ENCODE results near the gene MTRF1.

The MTRF1 gene

GRCh38 chr13:41263261-41263971 is at the start of gene MTRF1:
Gene MTRF1 (minus strand): TSS chr13:41263576. CDS start chr13:41260907, 2,669 bp downstream.
- DNase-seq (ENCODE audit: low read depth): peak; percentile 52

GRCh38 chr13:41313117-41313516 is 49.7 kb upstream of the MTRF1 start:
- DNase-seq (ENCODE audit: low read depth): no peak

DNA sequence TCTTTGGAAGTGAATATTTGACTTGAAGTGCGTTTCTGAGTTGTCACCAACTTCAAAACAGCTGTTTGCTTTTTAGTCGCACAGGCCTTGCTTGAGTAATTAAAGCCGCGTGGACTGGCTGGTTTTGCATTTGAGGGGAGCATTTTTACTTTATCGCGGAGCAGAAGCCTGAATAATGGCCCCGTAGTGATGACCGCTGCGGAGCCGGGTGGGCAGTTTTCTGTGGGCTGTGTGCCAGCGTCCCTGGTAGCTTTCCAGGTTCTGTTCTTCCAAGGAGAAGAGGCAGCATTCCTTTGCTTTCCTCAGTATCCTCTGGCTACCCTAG is 48.8 kb upstream of the MTRF1 start:
- no peak for DNase-seq (ENCODE audit: low read depth)

GRCh38 chr13:41311406-41312175 is 48.2 kb upstream of the MTRF1 start:
- peak; percentile 19 for DNase-seq (ENCODE audit: low read depth)

DNA sequence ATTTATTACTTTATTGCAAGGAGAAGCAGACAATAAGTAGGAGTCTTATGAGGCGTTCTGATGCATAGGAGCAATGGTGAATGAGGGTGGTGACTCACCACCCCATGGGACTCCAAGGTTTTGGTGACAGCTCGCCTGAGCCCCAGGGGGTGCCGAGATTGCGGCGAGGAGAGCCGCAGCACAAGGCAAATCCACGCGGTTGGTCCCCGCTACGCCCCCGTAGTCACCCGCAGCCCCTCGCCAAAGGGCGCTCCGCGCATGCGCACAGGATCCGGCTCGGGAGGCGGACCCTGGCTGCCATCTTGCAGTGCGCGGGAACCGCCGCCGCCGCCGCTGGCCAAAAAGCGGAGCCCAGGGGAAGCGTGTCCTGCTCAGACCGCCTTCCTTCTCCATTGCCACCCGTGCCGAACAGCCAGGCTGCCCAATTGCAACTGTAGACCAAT is 47.6 kb upstream of the MTRF1 start, which contains the start of gene NAA16:
Gene NAA16, plus strand, starts transcription at position 305 of the 443 bp plus-strand sequence. CDS start 262 bp downstream, outside the sequence.
- peak; percentile 96 for DNase-seq (ENCODE audit: low read depth)

DNA sequence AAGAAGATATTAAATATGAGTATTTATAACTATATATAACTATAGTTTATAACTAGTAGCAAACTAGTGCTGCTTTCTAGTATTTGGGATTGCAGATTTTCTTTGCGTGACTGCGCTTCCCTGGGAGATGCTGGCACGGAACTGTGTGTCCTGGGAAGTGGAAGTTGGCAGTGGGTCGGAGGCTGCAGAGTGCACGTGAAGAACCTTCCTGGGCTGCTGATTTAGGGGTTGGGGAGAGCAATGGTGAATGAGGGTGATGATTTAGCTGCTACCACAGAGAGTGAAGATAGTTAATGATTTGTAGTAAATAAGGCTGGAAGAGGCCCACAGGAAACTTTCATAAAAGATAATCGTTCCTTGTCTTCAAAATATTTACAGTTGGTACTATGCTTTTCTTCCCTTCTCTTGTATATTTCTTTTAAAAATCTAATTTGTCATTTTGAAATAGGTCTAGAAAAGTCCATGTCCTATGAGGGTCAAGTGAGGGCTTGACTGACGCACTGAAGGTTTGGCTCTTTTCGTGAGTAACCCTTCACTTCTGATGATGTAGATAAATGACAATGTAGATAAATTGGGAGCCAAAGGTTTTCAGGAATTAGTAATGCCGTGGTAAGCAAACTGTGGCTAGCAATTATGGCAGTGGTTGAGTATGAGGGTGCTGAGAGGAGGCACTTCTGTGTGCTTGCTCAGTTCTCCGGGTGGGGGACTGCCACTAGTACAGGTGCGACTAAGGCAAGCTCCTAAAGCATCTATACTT is 44.7 kb upstream of the MTRF1 start:
- no peak for DNase-seq (ENCODE audit: low read depth)

- DNase-seq (ENCODE audit: low read depth): no peak
These were observed 43.1 kb upstream of the MTRF1 start for GRCh38 chr13:41306271-41307145.

DNA sequence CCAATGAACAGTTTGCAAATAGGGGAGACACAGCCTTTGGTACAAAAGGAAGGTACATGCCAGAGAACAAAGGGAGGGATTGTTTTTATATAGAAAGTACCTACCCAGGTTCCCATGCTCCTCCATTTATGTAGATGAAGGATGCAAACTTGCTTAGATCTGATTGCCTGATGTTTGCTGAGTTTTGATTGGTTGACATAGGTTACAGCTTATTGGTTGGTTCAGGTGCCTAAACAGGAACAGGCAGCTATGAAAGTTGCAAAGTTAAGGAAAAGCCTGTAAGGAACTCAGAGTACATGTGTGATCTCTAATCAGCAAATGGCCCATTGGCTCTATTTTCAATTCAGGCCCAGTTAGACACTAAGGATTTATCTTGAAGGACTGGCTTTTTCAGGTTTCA is 41.2 kb upstream of the MTRF1 start:
- DNase-seq (ENCODE audit: low read depth): no peak

DNA sequence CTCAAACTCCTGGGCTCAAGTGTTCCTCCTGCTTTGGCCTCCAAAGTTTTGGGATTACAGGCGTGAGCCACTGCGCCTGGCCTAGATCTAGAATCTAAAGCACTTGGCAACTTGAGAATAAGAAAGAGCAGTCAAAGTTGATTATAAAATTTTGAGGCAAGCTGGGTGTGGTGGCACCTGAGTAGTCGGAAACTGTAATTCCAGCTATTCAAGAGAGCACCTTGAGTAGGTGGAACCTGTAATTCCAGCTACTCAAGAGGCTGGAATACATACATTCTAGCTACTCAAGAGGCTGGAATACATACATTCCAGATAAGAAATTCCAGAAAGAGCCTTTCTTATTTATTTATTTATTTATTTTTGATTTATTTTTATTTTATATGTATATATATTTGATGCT is 39.4 kb upstream of the MTRF1 start:
- no peak for DNase-seq (ENCODE audit: low read depth)

DNA sequence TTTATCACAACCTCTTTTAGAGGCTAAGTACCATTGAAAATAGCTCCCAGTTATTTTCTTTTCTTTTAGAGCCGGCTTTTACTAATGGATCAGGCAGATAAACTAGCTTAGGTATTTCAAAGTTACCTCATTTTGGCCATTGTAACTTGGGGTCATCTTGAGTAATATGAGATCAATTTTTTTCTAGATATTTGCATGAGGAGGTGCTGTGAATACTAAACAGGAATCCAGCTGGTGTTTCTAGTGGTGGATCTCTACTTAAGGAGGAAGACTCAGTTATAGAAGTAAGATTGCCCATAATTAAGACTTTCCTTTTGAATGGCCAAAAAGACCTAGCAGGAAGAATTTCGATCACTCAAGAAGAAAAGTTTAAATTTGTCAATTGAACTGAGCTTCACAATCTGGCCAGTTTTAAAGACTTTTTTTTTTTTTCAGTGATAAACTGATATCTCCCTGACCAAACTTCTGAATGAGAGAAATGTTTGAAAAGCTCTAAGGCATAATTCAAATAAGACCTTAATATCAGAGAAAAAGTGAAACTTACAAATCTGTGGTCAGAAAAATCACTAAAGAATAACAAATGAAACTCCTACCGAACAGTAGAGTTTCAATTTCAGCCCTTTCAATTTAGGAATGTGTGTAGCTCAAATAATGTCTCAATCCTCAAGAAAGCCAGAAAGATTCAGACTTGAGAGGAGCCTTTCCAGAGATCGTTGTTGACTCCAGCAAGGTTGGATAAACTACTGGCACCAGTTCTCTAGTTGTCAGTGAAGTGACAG is 36.1 kb upstream of the MTRF1 start:
- DNase-seq (ENCODE audit: low read depth): no peak

DNA sequence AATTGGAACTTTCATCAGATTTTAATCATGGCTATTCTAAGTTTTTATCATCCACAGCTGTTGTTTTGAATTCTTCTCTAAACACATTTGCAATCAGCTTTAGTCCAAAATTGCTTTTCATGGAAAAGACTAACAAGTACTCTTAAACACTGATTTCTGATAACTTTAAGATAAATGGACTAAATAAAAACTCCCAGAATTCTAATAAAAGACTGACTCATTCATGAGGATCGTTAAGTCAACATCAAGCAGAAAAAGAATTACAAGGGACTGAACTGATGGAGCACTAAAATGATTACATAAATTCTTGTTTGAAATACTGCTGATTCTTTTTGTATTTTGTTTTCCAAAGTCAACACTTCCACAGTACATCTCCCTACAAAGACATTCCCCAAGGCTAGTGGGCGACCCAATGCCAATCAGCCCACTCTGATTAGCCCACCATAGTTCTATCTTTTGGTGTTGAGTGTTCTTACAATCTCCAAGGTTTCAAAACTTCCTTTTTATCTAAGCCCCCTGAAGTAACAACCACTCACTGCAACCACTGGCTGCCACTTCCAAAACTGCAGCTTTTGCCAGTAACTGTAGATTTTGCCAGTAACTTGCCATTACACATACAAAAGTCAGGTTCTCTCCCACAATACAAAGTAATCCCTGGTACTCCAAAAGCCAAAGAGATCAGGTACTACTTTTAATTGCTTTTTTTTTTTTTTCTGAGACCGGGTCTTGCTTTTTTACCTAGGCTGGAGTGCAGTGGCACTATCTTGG is 33.7 kb upstream of the MTRF1 start:
- DNase-seq (ENCODE audit: low read depth): no peak

GRCh38 chr13:41295973-41296372 is 32.6 kb upstream of the MTRF1 start:
- DNase-seq (ENCODE audit: low read depth): no peak

- DNase-seq (ENCODE audit: low read depth): no peak
These were observed 31.5 kb upstream of the MTRF1 start for GRCh38 chr13:41294914-41295313.

DNA sequence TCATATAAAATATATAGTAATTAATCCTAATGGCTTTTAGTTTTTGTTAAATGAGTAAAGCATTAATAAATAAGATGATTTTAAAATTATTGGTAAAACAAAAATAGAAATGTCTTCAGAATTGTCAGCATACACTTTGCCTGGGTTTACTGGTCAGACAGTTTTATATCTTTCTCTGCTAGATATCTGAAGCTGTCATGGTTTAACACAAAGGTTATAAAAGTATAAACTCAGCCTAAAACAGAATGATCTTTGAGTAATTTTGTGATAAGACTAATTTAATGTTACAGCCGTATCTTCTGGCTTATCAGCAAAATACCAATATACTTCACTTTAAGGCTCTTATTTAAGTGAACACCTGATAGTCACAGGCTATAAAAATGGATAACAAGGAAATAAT is 29.9 kb upstream of the MTRF1 start:
- no peak for DNase-seq (ENCODE audit: low read depth)

DNA sequence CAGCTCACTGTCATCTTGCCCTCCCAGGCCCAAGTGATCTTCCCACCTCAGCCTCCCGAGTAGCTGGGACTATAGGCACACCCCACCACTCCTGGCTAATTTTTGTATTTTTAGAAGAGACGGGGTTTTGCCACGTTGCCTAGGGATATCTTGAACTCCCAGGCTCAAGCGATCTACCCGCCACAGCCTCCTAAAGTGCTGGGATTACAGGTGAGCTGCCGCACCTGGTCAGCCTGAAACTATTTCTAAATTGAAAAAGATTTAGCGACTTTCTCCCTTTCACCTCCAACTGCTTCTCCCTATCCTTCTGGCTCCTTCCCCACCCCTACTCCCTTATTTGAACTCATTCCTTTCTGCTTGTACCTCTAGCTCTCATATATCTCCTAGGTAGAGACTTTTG is 27.9 kb upstream of the MTRF1 start:
- no peak for DNase-seq (ENCODE audit: low read depth)

DNA sequence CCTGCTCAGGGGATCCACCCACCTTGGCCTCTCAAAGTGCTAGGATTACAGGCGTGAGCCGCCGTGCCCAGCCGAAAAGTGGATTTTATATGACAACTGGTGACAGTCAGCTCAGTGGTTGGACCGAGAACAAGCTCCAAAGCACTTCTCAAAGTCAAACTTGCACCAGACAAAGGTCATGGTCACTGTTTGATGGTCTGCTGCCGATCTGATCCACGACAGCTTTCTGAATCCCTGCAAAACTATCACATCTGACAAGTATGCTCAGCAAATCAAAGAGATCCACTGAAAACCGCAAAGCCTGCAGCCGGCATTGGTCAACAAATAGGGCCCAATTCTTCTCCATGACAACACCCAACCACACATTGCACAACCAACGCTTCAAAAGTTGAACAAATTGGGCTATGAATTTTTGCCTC is 26.1 kb upstream of the MTRF1 start:
- no peak for DNase-seq (ENCODE audit: low read depth)

GRCh38 chr13:41286370-41286769 is 23.0 kb upstream of the MTRF1 start:
- no peak for DNase-seq (ENCODE audit: low read depth)

GRCh38 chr13:41284512-41285288 is 21.3 kb upstream of the MTRF1 start:
- DNase-seq (ENCODE audit: low read depth): no peak

- DNase-seq (ENCODE audit: low read depth): no peak
These were observed 18.8 kb upstream of the MTRF1 start for GRCh38 chr13:41282129-41282571.
